HFFc6 (cell line): ENCODE measurements around the gene GSAP. TPM values are rescaled to one million over a fixed set of nuclear protein-coding genes. Genes with fewer than 3 reads are reported as not detected.

ENCODE experiments used
- DNase-seq: peaks from one replicate; pipeline ENCODE4 v3.0.0-alpha.2; 2018
- H3K27ac Mint-ChIP-seq: 2 replicates; pipeline ENCODE4 v1.8.0; 2020; ENCODE audit warnings: mild to moderate bottlenecking, mixed read lengths
- H3K27me3 Mint-ChIP-seq: 2 replicates; pipeline ENCODE4 v1.8.0; 2021; ENCODE audit warnings: mild to moderate bottlenecking, moderate library complexity, mixed read lengths; ENCODE audit not compliant: insufficient read depth
- H3K36me3 Mint-ChIP-seq: 2 replicates; pipeline ENCODE4 v1.8.0; 2021; ENCODE audit warnings: low read depth, mixed read lengths
- H3K4me1 Mint-ChIP-seq: 2 replicates; pipeline ENCODE4 v1.8.0; 2020; ENCODE audit warnings: low read depth, mixed read lengths
- H3K4me3 Mint-ChIP-seq: 2 replicates; pipeline ENCODE4 v1.8.0; 2020; ENCODE audit warnings: mild to moderate bottlenecking, moderate library complexity, mixed read lengths
- H3K9me3 Mint-ChIP-seq: 2 replicates; pipeline ENCODE4 v1.8.0; 2020; ENCODE audit warnings: mild to moderate bottlenecking, mixed read lengths
- total RNA-seq, 6 experiments: library from RNA; stranded (reverse); fragmentation: NEBNext Ultra II Directional; extraction: Animal tissue kit (Norgen Biotek cat#: 25700); gene quantifications; 2 replicates in 1 of 6; 3 replicates in 5 of 6; pipeline ENCODE4 v1.2.3, GENCODE V29; 2021
- TF ChIP-seq, protein P1 (sequence below): fragments of 200-600 bp; sonication (generic); IDR thresholded peaks from 2 replicates; pipeline ENCODE4 v1.5.0; 2021; ENCODE audit warnings: antibody characterized with exemption, mild to moderate bottlenecking

The GSAP gene
- total RNA-seq, 6 experiments from 2014 or later, result 1.4 to 2.8 (median 2.2) TPM

GRCh38 chr7:77318019-77318418 lies 98.1 kb downstream of the GSAP start:
- H3K4me1 Mint-ChIP-seq, result peaks cover 14% of the 10 kb centered on the region

GRCh38 chr7:77316219-77316978 lies 99.8 kb downstream of the GSAP start:
- no peak for DNase-seq
- Mint-ChIP-seq H3K4me1 (peaks cover 14% of the 10 kb centered on the region), H3K36me3 (peaks cover 6% of the 10 kb centered on the region), H3K27ac (no peak overlapping the region), H3K4me3 (no peak overlapping the region), H3K27me3 (no peaks in the 10 kb centered on the region), H3K9me3 (no peaks in the 10 kb centered on the region)
- TF ChIP-seq, protein P1, sequence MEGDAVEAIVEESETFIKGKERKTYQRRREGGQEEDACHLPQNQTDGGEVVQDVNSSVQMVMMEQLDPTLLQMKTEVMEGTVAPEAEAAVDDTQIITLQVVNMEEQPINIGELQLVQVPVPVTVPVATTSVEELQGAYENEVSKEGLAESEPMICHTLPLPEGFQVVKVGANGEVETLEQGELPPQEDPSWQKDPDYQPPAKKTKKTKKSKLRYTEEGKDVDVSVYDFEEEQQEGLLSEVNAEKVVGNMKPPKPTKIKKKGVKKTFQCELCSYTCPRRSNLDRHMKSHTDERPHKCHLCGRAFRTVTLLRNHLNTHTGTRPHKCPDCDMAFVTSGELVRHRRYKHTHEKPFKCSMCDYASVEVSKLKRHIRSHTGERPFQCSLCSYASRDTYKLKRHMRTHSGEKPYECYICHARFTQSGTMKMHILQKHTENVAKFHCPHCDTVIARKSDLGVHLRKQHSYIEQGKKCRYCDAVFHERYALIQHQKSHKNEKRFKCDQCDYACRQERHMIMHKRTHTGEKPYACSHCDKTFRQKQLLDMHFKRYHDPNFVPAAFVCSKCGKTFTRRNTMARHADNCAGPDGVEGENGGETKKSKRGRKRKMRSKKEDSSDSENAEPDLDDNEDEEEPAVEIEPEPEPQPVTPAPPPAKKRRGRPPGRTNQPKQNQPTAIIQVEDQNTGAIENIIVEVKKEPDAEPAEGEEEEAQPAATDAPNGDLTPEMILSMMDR, result no peak

More at GRCh38 chr7:77318019-77318418, 98.1 kb downstream of the GSAP start:
- TF ChIP-seq, protein P1, result no peak
- no peaks in the 10 kb centered on the region for H3K9me3 Mint-ChIP-seq
- H3K36me3 Mint-ChIP-seq, result peaks cover 6% of the 10 kb centered on the region
- DNase-seq, result no peak
- H3K4me3 Mint-ChIP-seq, result no peak overlapping the region
- H3K27ac Mint-ChIP-seq, result no peak overlapping the region
- no peaks in the 10 kb centered on the region for H3K27me3 Mint-ChIP-seq

GRCh38 chr7:77315182-77315591 lies 101.0 kb downstream of the GSAP start:
- Mint-ChIP-seq H3K4me3 (no peak overlapping the region), H3K9me3 (no peaks in the 10 kb centered on the region), H3K27ac (no peak overlapping the region), H3K36me3 (peaks cover 6% of the 10 kb centered on the region), H3K27me3 (no peaks in the 10 kb centered on the region), H3K4me1 (peaks cover 14% of the 10 kb centered on the region)
- TF ChIP-seq, protein P1, result no peak
- no peak for DNase-seq

- Mint-ChIP-seq H3K9me3 (no peaks in the 10 kb centered on the region), H3K36me3 (no peaks in the 10 kb centered on the region), H3K27me3 (no peaks in the 10 kb centered on the region), H3K27ac (no peak overlapping the region), H3K4me3 (no peak overlapping the region), H3K4me1 (peaks cover 14% of the 10 kb centered on the region)
- TF ChIP-seq, protein P1, result no peak
- DNase-seq, result no peak
These were observed 102.2 kb downstream of the GSAP start for GRCh38 chr7:77313876-77314480.

DNA sequence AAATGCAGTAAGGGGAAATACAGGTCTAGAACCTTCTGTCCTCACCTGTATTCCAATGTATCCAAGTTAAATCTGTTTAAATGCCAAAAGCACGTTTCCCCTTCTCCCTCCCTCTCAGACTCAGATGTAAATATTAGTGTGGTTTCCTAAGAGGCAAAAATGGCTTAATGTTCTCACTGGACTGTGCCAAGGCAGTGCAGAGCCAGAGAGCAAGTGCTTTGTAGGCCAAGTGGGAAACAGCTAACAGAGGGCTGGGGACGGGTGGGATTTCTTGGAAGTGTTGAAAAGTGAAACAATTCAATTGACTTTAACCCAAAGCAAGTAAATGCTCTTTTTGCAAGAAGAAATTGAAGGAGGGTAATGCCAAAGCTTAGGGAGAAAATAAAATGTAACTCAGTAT lies 103.1 kb downstream of the GSAP start:
- TF ChIP-seq, protein P1, result no peak
- Mint-ChIP-seq H3K4me3 (no peak overlapping the region), H3K36me3 (no peaks in the 10 kb centered on the region), H3K9me3 (no peaks in the 10 kb centered on the region), H3K4me1 (peaks cover 14% of the 10 kb centered on the region), H3K27ac (no peak overlapping the region), H3K27me3 (no peaks in the 10 kb centered on the region)
- DNase-seq, result no peak
